ENCODE measurements around the gene DTD1. TPM values are rescaled to one million over a fixed set of nuclear protein-coding genes. Genes with fewer than 3 reads are reported as not detected.

The DTD1 gene
- total and polyA plus RNA-seq, 2 of the 13 experiments (the other 11 are each of a cell fraction or from before 2014, with no cell fraction given), result 41.2 to 79.3 TPM

DNA sequence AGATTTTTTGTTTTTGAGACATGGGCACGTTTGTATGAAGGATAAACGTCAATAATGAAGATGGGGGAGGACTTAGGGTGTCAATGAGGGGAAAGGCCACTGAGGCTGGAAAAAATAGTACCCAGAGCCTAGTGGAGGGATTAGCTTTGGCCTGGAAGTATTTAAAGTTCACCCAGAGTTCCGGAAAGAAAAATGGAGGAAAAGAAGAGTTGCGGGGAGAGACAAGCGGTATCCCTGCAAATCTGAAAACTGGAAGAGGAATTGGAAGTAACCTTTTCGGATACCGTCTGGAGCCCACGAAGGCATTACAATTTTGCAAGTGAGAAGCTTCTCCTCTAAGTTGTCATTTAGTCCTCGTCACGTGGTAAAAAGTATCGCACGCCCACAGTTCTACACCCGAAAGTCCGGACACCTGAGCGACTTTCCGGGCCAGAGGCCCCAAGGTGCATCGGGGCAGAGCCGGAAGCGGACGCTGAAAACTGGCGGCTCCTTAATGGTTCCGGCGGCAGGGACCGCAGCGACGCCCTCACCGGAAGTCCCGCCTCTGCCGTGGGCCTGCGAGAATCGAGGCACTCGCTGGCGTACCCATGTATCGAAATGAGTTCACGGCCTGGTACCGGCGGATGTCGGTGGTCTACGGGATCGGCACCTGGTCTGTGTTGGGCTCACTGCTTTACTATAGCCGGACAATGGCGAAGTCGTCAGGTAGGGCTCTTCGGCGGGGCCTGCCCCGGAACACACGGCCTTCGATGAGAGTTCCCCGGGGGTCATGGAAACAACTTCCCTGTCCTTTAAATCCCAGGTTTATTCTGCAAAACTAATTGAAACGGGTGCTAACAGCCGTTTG lies 20.7 kb upstream of the DTD1 start, which contains the start of gene SMIM26 (continued):
- TF ChIP-seq, protein P1, sequence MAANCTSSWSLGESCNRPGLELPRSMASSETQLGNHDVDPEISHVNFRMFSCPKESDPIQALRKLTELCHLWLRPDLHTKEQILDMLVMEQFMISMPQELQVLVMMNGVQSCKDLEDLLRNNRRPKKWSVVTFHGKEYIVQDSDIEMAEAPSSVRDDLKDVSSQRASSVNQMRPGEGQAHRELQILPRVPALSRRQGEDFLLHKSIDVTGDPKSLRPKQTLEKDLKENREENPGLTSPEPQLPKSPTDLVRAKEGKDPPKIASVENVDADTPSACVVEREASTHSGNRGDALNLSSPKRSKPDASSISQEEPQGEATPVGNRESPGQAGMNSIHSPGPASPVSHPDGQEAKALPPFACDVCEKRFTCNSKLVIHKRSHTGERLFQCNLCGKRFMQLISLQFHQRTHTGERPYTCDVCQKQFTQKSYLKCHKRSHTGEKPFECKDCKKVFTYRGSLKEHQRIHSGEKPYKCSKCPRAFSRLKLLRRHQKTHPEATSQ (CRISPR knock-in tag; IDR thresholded peaks at IDR 0.05; ENCODE audit: borderline replicate concordance), result peak; percentile 22; the same call in 1 of the 2 replicates
- TF ChIP-seq MAFG (CRISPR knock-in tag; IDR thresholded peaks at IDR 0.05) (no peak), TCF12 (IDR thresholded peaks at IDR 0.05) (no peak), TCF12 (CRISPR knock-in tag; IDR thresholded peaks at IDR 0.05) (peak; percentile 64; the same call in 1 of the 2 replicates), KAT8 (CRISPR knock-in tag; IDR thresholded peaks at IDR 0.05) (peak; percentile 100), RFXAP (CRISPR knock-in tag; IDR thresholded peaks at IDR 0.05; ENCODE audit: borderline replicate concordance) (peak; percentile 88), ZFP36L2 (CRISPR knock-in tag; IDR thresholded peaks at IDR 0.05) (peak; percentile 71; the same call in 1 of the 2 replicates), ZNF776 (CRISPR knock-in tag; IDR thresholded peaks at IDR 0.05) (peak; percentile 85), SRY (CRISPR knock-in tag; IDR thresholded peaks at IDR 0.05) (peak; percentile 96), MAFF (IDR thresholded peaks at IDR 0.05; ENCODE audit: low read depth, low read length) (no peak), TAF15 (IDR thresholded peaks at IDR 0.05; ENCODE audit: low read depth, low read length, poor library complexity, severe bottlenecking) (peak; percentile 90), YEATS4 (CRISPR knock-in tag; IDR thresholded peaks at IDR 0.05; ENCODE audit: borderline replicate concordance) (peak; percentile 98), ZNF737 (CRISPR knock-in tag; IDR thresholded peaks at IDR 0.05; ENCODE audit: borderline replicate concordance) (peak; percentile 96), SNAPC2 (CRISPR knock-in tag; IDR thresholded peaks at IDR 0.05) (peak; percentile 81; the same call in 1 of the 2 replicates), LCORL (IDR thresholded peaks at IDR 0.05) (no peak), LCORL (CRISPR knock-in tag; IDR thresholded peaks at IDR 0.05) (peak; percentile 90), MEIS1 (CRISPR knock-in tag; IDR thresholded peaks at IDR 0.05; ENCODE audit: borderline replicate concordance) (0 out of 2 replicates have a peak, but pooled peaks have one; percentile 4), ZNF282 (IDR thresholded peaks at IDR 0.05; ENCODE audit: partially characterized antibody) (no peak), JUND (CRISPR knock-in tag; IDR thresholded peaks at IDR 0.05) (peak; percentile 71; the same call in 1 of the 2 replicates), GLI4 (CRISPR knock-in tag; IDR thresholded peaks at IDR 0.05; ENCODE audit: borderline replicate concordance) (peak; percentile 64; the same call in 1 of the 2 replicates), NCOA5 (CRISPR knock-in tag; IDR thresholded peaks at IDR 0.05) (no peak), ELF3 (CRISPR knock-in tag; IDR thresholded peaks at IDR 0.05) (peak; percentile 95), CEBPB (IDR thresholded peaks at IDR 0.05; ENCODE audit: borderline replicate concordance, low read depth, low read length) (no peak), ZFYVE20 (CRISPR knock-in tag; IDR thresholded peaks at IDR 0.05; ENCODE audit: borderline replicate concordance, low read depth) (peak; percentile 73; the same call in 1 of the 2 replicates)
- TF ChIP-seq, protein P2, sequence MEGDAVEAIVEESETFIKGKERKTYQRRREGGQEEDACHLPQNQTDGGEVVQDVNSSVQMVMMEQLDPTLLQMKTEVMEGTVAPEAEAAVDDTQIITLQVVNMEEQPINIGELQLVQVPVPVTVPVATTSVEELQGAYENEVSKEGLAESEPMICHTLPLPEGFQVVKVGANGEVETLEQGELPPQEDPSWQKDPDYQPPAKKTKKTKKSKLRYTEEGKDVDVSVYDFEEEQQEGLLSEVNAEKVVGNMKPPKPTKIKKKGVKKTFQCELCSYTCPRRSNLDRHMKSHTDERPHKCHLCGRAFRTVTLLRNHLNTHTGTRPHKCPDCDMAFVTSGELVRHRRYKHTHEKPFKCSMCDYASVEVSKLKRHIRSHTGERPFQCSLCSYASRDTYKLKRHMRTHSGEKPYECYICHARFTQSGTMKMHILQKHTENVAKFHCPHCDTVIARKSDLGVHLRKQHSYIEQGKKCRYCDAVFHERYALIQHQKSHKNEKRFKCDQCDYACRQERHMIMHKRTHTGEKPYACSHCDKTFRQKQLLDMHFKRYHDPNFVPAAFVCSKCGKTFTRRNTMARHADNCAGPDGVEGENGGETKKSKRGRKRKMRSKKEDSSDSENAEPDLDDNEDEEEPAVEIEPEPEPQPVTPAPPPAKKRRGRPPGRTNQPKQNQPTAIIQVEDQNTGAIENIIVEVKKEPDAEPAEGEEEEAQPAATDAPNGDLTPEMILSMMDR (CRISPR knock-in tag; IDR thresholded peaks at IDR 0.05), result 0 out of 2 replicates have a peak, but pooled peaks have one; percentile 19
- TF ChIP-seq, protein P3, sequence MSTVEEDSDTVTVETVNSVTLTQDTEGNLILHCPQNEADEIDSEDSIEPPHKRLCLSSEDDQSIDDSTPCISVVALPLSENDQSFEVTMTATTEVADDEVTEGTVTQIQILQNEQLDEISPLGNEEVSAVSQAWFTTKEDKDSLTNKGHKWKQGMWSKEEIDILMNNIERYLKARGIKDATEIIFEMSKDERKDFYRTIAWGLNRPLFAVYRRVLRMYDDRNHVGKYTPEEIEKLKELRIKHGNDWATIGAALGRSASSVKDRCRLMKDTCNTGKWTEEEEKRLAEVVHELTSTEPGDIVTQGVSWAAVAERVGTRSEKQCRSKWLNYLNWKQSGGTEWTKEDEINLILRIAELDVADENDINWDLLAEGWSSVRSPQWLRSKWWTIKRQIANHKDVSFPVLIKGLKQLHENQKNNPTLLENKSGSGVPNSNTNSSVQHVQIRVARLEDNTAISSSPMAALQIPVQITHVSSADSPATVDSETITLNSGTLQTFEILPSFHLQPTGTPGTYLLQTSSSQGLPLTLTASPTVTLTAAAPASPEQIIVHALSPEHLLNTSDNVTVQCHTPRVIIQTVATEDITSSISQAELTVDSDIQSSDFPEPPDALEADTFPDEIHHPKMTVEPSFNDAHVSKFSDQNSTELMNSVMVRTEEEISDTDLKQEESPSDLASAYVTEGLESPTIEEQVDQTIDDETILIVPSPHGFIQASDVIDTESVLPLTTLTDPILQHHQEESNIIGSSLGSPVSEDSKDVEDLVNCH (CRISPR knock-in tag; IDR thresholded peaks at IDR 0.05), result 0 out of 2 replicates have a peak, but pooled peaks have one; percentile 26
